Measurements from ENCODE around the gene MMP14. TPM values are rescaled to one million over a fixed set of nuclear protein-coding genes. Genes with fewer than 3 reads are reported as not detected.

The MMP14 gene
- total and polyA plus RNA-seq, 2 of the 13 experiments (the other 11 are each of a cell fraction or from before 2014, with no cell fraction given), result 5.2 to 9.8 TPM

DNA sequence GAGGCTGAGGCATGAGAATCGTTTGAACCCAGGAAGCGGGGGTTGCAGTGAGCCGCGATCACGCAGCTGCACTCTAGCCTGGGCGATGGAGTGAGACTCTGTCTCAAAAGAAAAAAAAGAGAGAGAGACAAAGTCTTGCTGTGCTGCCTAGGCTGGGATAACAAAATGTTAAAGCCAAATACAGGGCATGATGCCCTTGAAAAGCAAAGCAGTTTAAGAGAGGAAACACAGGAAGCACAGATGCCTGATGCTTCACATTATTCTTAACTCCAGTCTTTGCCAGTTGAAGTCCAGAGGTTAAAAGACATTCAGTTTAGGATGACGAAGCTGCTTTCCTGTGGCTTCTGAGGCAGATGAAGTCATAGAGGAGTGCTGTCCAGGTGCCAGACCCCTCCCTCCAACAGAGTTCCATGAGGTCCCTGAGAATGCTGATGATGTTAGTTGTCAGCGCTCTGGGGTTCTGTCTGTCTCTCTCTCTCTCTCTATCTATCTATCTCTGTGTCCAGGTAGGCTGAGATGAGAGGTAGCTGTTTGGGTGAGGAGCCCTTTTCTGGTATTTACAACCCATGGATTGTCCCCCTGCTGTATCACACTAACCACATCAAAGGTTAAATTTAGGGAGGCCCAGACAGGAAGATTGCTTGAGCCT is 11.6 kb upstream of the MMP14 start (continued):
- TF ChIP-seq PHF5A (CRISPR knock-in tag; IDR thresholded peaks at IDR 0.05; ENCODE audit: low read depth, unreplicated experiment) (peak; percentile 52), SRF (IDR thresholded peaks at IDR 0.05; ENCODE audit: low read depth, low read length) (no peak), TEAD3 (CRISPR knock-in tag; optimal IDR thresholded peaks at IDR 0.05; ENCODE audit: borderline replicate concordance) (peak; percentile 44), NFE2L2 (IDR thresholded peaks at IDR 0.05; ENCODE audit: low read length) (peak; percentile 49; the same call in 1 of the 2 replicates), YEATS4 (CRISPR knock-in tag; IDR thresholded peaks at IDR 0.05; ENCODE audit: borderline replicate concordance) (peak; percentile 15; the same call in 1 of the 2 replicates), ATF7 (IDR thresholded peaks at IDR 0.05) (no peak), ATF7 (CRISPR knock-in tag; IDR thresholded peaks at IDR 0.05) (0 out of 2 replicates have a peak, but pooled peaks have one; percentile 22), ZSCAN30 (CRISPR knock-in tag; IDR thresholded peaks at IDR 0.05) (no peak), ZNF672 (CRISPR knock-in tag; IDR thresholded peaks at IDR 0.05) (no peak), MEIS1 (CRISPR knock-in tag; IDR thresholded peaks at IDR 0.05; ENCODE audit: borderline replicate concordance) (no peak; the same call in 1 of the 2 replicates), EP300 (IDR thresholded peaks at IDR 0.05; ENCODE audit: low read depth in 2 of 2, low read length in 2 of 2) (no peak), EP300 (CRISPR knock-in tag; IDR thresholded peaks at IDR 0.05; ENCODE audit: borderline replicate concordance) (0 out of 2 replicates have a peak, but pooled peaks have one; percentile 27), ZNF724P (CRISPR knock-in tag; IDR thresholded peaks at IDR 0.05; ENCODE audit: borderline replicate concordance) (0 out of 2 replicates have a peak, but pooled peaks have one; percentile 31), KDM2A (CRISPR knock-in tag; IDR thresholded peaks at IDR 0.05; ENCODE audit: borderline replicate concordance, low read depth) (peak; percentile 41; the same call in 1 of the 2 replicates), HNF4A (CRISPR knock-in tag; IDR thresholded peaks at IDR 0.05) (peak; percentile 6; the same call in 1 of the 2 replicates), SAP130 (CRISPR knock-in tag; IDR thresholded peaks at IDR 0.05; ENCODE audit: low read depth) (peak; percentile 53), ARNT2 (CRISPR knock-in tag; IDR thresholded peaks at IDR 0.05; ENCODE audit: low read depth) (0 out of 2 replicates have a peak, but pooled peaks have one; percentile 45), ZNF788 (CRISPR knock-in tag; IDR thresholded peaks at IDR 0.05; ENCODE audit: borderline replicate concordance) (peak; percentile 48; the same call in 1 of the 2 replicates)
- TF ChIP-seq, protein P1, sequence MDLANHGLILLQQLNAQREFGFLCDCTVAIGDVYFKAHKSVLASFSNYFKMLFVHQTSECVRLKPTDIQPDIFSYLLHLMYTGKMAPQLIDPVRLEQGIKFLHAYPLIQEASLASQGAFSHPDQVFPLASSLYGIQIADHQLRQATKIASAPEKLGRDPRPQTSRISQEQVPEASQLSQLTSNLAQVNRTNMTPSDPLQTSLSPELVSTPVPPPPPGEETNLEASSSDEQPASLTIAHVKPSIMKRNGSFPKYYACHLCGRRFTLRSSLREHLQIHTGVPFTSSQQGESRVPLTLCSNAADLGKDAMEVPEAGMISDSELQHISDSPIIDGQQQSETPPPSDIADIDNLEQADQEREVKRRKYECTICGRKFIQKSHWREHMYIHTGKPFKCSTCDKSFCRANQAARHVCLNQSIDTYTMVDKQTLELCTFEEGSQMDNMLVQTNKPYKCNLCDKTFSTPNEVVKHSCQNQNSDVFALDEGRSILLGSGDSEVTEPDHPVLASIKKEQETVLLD (CRISPR knock-in tag; IDR thresholded peaks at IDR 0.05; ENCODE audit: low read depth), result no peak
- TF ChIP-seq, protein P2, sequence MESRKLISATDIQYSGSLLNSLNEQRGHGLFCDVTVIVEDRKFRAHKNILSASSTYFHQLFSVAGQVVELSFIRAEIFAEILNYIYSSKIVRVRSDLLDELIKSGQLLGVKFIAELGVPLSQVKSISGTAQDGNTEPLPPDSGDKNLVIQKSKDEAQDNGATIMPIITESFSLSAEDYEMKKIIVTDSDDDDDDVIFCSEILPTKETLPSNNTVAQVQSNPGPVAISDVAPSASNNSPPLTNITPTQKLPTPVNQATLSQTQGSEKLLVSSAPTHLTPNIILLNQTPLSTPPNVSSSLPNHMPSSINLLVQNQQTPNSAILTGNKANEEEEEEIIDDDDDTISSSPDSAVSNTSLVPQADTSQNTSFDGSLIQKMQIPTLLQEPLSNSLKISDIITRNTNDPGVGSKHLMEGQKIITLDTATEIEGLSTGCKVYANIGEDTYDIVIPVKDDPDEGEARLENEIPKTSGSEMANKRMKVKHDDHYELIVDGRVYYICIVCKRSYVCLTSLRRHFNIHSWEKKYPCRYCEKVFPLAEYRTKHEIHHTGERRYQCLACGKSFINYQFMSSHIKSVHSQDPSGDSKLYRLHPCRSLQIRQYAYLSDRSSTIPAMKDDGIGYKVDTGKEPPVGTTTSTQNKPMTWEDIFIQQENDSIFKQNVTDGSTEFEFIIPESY (CRISPR knock-in tag; IDR thresholded peaks at IDR 0.05), result 0 out of 2 replicates have a peak, but pooled peaks have one; percentile 6
- TF ChIP-seq, protein P3, sequence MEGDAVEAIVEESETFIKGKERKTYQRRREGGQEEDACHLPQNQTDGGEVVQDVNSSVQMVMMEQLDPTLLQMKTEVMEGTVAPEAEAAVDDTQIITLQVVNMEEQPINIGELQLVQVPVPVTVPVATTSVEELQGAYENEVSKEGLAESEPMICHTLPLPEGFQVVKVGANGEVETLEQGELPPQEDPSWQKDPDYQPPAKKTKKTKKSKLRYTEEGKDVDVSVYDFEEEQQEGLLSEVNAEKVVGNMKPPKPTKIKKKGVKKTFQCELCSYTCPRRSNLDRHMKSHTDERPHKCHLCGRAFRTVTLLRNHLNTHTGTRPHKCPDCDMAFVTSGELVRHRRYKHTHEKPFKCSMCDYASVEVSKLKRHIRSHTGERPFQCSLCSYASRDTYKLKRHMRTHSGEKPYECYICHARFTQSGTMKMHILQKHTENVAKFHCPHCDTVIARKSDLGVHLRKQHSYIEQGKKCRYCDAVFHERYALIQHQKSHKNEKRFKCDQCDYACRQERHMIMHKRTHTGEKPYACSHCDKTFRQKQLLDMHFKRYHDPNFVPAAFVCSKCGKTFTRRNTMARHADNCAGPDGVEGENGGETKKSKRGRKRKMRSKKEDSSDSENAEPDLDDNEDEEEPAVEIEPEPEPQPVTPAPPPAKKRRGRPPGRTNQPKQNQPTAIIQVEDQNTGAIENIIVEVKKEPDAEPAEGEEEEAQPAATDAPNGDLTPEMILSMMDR (CRISPR knock-in tag; IDR thresholded peaks at IDR 0.05), result 0 out of 2 replicates have a peak, but pooled peaks have one; percentile 7
- TF ChIP-seq, protein P4, sequence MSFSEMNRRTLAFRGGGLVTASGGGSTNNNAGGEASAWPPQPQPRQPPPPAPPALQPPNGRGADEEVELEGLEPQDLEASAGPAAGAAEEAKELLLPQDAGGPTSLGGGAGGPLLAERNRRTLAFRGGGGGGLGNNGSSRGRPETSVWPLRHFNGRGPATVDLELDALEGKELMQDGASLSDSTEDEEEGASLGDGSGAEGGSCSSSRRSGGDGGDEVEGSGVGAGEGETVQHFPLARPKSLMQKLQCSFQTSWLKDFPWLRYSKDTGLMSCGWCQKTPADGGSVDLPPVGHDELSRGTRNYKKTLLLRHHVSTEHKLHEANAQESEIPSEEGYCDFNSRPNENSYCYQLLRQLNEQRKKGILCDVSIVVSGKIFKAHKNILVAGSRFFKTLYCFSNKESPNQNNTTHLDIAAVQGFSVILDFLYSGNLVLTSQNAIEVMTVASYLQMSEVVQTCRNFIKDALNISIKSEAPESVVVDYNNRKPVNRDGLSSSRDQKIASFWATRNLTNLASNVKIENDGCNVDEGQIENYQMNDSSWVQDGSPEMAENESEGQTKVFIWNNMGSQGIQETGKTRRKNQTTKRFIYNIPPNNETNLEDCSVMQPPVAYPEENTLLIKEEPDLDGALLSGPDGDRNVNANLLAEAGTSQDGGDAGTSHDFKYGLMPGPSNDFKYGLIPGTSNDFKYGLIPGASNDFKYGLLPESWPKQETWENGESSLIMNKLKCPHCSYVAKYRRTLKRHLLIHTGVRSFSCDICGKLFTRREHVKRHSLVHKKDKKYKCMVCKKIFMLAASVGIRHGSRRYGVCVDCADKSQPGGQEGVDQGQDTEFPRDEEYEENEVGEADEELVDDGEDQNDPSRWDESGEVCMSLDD (CRISPR knock-in tag; IDR thresholded peaks at IDR 0.05; ENCODE audit: borderline replicate concordance), result no peak
